Measurements from ENCODE around the gene ZNF319. TPM values are rescaled to one million over a fixed set of nuclear protein-coding genes. Genes with fewer than 3 reads are reported as not detected.

The ZNF319 gene
- total and polyA plus RNA-seq, 2 of the 4 experiments (the other 2 are of a cell fraction): 0.90 to 6.3 TPM

DNA sequence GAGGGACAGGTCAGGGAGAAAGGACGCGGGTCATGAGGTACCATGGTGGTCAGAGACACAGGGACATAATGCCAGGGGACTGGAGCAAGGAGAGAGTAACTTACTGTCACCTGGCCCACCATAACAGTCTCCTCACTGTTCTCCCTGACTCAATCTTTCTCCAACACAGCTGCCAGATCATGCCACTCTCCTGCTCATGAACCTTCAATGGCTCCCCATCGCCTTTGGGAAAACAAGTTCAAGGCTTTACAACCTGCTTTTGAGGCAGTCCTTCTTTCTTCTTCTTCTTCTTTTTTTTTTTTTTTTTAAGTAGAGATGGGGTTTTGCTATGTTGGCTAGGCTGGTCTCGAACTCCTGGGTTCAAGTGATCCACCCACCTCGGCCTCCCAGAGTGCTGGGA is 52.4 kb downstream of the ZNF319 start:
- Histone ChIP-seq H3K14ac (replicated peaks; ENCODE audit: low read depth, low read length) (no peak overlapping the region), H4K8ac (ENCODE audit: low read depth in 2 of 2, low read length in 2 of 2) (no peak overlapping the region), H3K27ac (ENCODE audit: insufficient read depth, low read length) (no peak overlapping the region), H3K79me1 (ENCODE audit: low read depth in 1 of 2, low read length in 2 of 2) (no peaks in the 10 kb centered on the region), H3K4me1 (ENCODE audit: control insufficient read depth, insufficient read depth, low read length) (no peaks in the 10 kb centered on the region), H3K56ac (ENCODE audit: extremely low read depth, insufficient read depth, low read length) (no peak overlapping the region), H2BK120ac (ENCODE audit: low read depth, low read length) (no peak overlapping the region), H4K91ac (ENCODE audit: insufficient read depth, low read depth, low read length) (no peak overlapping the region), H3K9me3 (ENCODE audit: control insufficient read depth, insufficient read depth, low read length) (no peaks in the 10 kb centered on the region; the same call in 1 of the 2 replicates), H3K23ac (ENCODE audit: low read depth, low read length) (no peak overlapping the region), H2BK20ac (ENCODE audit: low read depth, low read length) (no peak overlapping the region), H2AK5ac (ENCODE audit: low read depth, low read length) (no peak overlapping the region), H3K18ac (ENCODE audit: low read depth, low read length) (no peak overlapping the region), H3K9ac (ENCODE audit: low read depth, low read length) (no peak overlapping the region), H3K27me3 (ENCODE audit: control insufficient read depth, insufficient read depth, low read length) (peaks cover 34% of the 10 kb centered on the region), H3K36me3 (ENCODE audit: control insufficient read depth, insufficient read depth, low read length) (no peaks in the 10 kb centered on the region), H3K4me3 (ENCODE audit: insufficient read depth, low read depth, low read length) (no peak overlapping the region), H4K20me1 (ENCODE audit: insufficient read depth, low read length) (no peaks in the 10 kb centered on the region), H3K4me2 (ENCODE audit: low read depth, low read length) (no peak overlapping the region), H2AFZ (replicated peaks; ENCODE audit: low read length, poor library complexity) (no peak overlapping the region), H3K4ac (ENCODE audit: low read depth, low read length) (no peak overlapping the region), H2AK9ac (replicated peaks; ENCODE audit: low read depth, low read length, poor library complexity) (no peak overlapping the region), H4K5ac (ENCODE audit: low read depth, low read length) (no peak overlapping the region), H2BK15ac (ENCODE audit: low read depth, low read length) (no peak overlapping the region), H3K9me1 (ENCODE audit: insufficient read depth, low read length) (no peaks in the 10 kb centered on the region), H2BK5ac (ENCODE audit: low read depth, low read length, poor library complexity, severe bottlenecking) (no peak overlapping the region)
- WGBS, 2 experiments (ENCODE audit: extremely low coverage in 2 of 2, insufficient read length in 1 of 2): 67% methylated on average over 1 of the region's 5 CpGs; no CpG with 5 or more reads in 1 of the 2 experiments
- ChIA-PET CTCF (interaction anchor here (0.6 kb wide), 1 partner anchor 324 kb away, joined by 3 read pairs; no protein-coding TSS in a partner anchor), POLR2A (ENCODE audit: unreplicated experiment) (no interaction called here)
- DNase-seq (no peak), ATAC-seq (ENCODE audit: low read depth) (no peak)
- in situ Hi-C loops (cut with MboI; ENCODE audit: low sequenced_read_pairs): no loop called here
- intact Hi-C loops (cut with micrococcal nuclease): no loop called here
- dilution Hi-C loops (cut with HindIII; ENCODE audit: low sequenced_read_pairs, unreplicated experiment): no loop called here
- no TSS peak for BruUV-seq (replicated peaks)
- TF ChIP-seq MAFK (IDR thresholded peaks at IDR 0.05; ENCODE audit: low read depth, low read length) (no peak), ELK1 (IDR thresholded peaks at IDR 0.05; ENCODE audit: borderline replicate concordance, low read depth, low read length) (no peak), POLR2A (IDR thresholded peaks at IDR 0.05; ENCODE audit: low read depth, low read length) (no peak)
